NCI-H2029 (cell line): Measurements from ENCODE around the gene SFT2D2.
A peak's percentile ranks its signal among the peaks of the same experiment; 100 is the strongest.
"Not testable (repeated sequence)": the region's sequence is repeated elsewhere in the genome, so short reads cannot be mapped to it uniquely, and the experiment has no call there.

ENCODE experiments used
- DNase-seq: peaks from one replicate; lab custom pipeline; 2025; lab: John Stamatoyannopoulos, UW

SFT2D2 gene

GRCh38 chr1:168225476-168226190, at the start of gene SFT2D2:
TSS of gene SFT2D2 (plus strand) at chr1:168226004. CDS start at chr1:168226080, 76 bp downstream.
- DNase-seq = peak; percentile 42

DNA sequence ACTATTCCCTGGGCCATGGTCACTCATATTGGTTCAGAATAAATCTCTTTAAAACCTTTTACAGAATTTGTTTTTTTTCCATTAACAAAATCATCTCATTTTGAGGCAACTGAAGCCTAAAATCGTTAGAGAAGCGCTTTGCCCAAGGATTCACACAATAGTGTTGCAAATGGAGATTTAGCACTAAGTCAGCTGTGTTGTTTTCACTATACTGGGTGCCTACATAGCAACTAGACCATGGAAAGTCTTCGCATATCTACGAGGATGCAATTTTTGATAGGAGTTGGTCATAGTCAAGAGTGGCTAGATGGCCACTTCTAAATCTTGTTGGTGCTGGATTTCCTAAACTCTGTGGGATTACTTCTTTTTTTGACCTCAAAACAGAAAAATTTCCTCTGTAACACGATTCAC, 47.6 kb upstream of the SFT2D2 start:
- DNase-seq = no peak

GRCh38 chr1:168178638-168179437, 47.0 kb upstream of the SFT2D2 start, which contains the start of gene TIPRL:
TSS of gene TIPRL (plus strand) at chr1:168178962. CDS start at chr1:168179078, 116 bp downstream.
- peak; percentile 94 for DNase-seq

DNA sequence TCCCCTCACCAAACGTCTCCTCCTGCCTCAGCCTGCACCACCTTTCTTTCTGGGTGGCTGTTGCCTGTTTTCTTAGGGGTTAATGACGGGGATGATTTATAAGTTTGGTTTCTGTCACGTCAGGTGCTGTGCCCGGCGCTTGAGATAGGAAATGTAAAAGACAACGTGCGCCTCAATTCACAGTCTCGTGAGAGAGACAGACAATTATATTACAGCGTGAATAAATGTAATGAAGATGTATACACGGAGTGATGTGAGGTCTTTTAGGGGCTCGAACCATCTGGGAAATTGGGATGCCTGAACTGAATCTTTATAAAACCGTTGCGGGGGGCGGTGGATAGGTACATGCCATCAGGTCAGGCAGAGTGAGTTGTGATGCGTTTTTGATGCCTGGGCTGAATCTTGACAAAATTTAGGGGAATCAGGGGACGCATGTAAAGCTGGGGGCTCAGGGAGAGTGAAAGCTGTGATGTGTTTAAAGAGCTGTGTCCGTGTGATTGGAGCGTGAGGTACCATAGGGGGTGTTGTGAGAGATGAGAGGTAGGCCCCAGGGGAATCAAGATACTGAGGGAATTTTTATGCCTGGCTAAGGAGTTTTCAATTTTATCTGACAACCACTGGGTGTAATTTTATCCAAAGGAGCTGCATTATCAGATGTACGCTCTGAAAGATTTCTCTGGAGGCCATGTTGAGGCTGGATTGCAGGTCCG, 46.2 kb upstream of the SFT2D2 start:
- no peak for DNase-seq

DNA sequence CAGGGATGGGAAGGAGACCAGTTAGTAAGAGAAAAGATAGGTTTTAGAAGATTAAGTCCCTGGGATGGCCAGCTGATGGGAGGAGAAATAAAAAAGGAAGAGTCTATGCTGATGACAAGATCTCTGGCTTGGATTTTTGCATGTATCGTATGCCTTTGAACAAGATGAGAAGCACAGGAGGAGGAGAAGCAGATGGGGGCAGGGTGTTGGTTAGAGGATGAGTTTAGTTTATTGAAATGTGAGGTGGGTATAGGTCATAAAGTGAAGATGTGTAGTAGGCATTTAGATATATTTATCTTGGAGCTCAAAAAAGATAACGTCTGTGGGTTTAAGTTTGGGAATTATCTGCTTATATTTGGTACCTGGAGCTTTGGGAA, 45.7 kb upstream of the SFT2D2 start:
- DNase-seq = no peak

DNA sequence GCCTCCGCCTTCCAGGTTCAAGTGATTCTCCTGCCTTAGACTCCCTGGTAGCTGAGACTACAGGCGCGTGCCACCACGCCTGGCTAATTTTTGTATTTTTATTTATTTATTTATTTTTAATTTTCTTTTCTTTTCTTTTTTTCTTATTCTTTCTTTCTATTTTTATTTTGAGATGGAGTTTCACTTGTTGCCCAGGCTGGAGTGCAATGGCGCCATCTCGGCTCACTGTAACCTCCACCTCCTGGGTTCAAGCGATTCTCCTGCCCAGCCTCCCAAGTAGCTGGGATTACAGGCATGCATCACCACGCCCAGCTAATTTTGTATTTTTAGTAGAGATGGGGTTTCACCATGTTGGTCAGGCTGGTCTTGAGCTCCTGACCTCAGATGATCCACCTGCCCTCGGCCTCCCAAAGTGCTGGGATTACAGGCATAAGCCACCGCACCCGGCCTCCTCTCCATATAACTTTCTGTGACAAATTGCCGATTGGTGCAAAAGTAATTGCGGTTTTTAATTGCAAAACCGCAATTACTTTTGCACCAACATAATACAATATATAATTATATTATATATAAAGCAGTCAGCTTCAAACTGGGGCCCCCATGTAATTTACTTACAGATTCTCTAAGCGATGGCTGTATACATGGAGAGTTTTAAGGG, 44.6 kb upstream of the SFT2D2 start:
- not testable (repeated sequence) for DNase-seq

DNA sequence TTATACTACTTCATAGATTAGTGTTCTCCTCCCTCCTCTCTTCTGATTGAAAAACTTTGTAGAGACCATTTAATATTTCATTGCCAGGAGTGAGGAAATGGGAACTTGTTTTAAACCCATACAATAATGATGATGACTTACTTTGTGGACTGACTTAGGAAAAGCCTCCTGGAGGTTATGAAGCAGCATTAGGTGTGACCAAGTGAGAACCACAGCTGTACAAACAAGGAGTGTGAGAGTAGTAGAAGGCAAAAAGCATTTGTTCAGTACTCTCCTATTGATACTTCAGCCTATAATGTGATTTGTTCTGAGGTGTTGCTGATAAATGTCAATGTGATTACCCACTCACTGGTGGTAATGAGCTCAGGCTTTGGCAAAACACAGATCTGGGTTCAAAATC, 38.6 kb upstream of the SFT2D2 start:
- DNase-seq = no peak

DNA sequence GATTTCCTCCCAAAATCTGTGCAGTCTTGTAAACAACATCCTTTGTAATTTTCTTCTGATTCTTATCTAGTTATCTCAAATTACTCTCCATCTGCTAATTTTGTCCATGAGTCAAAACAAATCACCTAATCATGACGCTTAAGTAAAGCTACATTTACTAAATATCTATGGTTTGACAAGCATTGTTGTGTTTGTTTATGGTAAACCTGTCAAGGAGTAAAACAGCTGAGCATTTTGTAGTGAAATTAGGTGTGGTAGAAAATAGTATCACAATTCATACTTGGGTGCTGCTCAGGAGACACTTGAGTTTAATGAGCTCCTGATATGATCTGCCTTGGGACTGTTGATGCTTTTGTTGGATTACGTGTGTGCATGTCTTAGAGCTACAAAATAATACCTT, 35.4 kb upstream of the SFT2D2 start:
- DNase-seq = no peak

DNA sequence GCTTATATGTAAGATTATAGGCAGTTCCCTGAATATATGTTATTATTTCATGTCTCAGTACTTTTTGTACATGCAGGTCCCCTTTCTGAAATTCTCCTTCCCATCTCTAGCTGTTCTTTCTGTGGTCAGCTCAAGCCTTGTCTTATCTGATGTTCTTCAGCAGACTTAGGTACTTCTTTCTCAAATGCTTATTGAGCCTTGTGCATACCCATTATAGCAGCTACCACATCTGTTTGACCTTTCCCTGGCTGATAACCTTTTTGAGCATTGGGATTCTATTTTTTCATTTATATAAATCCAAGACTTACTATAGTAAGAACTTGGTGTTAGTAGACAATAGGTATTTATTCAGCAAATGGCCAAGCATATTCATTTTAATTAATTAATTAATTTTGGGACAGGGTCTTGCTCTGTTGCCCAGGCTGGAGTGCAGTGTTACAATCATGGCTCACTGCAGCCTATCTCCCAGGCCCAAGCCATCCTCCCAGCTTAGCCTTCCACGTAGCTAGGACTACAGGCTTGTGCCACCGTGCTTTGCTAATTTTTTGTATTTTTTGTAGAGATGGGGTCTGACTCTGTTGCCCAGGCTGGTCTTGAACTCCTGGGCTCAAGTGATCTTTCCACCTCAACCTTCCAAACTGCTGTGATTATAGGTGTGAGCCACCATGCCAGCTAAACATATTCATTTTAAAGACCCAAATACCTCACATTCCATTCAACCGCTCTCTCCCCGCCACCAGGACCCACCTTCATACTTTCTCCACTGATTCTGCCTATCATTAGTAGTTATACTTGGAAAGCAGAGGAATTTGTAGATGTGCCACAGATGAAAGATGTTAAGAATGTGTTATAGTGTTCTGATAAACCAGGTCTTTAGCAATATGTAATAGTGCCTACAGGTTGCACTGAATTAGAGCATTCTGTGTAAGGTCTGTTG, 30.3 kb upstream of the SFT2D2 start:
- no peak for DNase-seq

GRCh38 chr1:168199056-168199455, 26.7 kb upstream of the SFT2D2 start:
- DNase-seq = no peak

- no peak for DNase-seq
These were observed 22.7 kb upstream of the SFT2D2 start for GRCh38 chr1:168202941-168203654.

- no peak for DNase-seq
These were observed 19.7 kb upstream of the SFT2D2 start for GRCh38 chr1:168206111-168206510.

GRCh38 chr1:168207673-168208072, 18.1 kb upstream of the SFT2D2 start:
- not testable (repeated sequence) for DNase-seq

- no peak for DNase-seq
These were observed 15.5 kb upstream of the SFT2D2 start for GRCh38 chr1:168210312-168210711.

- no peak for DNase-seq
These were observed 12.5 kb upstream of the SFT2D2 start for GRCh38 chr1:168213349-168213748.

GRCh38 chr1:168216171-168216570, 9.6 kb upstream of the SFT2D2 start:
- DNase-seq = no peak

DNA sequence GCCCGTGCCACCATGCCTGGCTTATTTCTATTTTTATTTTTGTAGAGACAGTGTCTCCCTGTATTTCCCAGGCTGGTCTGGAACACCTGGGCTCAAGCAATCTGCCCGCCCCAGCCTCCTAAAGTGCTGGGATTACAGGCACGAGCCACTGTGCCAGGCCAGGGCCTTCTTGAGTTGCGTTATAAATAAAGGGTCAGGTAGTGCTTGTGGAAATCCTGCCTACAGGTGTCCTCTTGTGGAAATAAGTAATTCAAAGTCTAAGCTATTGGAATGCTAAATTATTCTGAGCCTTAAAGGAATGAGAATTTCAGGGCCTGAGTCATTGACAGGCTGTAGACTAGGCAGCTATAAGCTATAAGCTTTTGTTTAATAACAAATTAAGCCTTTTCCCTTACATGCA, 8.1 kb upstream of the SFT2D2 start:
- no peak for DNase-seq

DNA sequence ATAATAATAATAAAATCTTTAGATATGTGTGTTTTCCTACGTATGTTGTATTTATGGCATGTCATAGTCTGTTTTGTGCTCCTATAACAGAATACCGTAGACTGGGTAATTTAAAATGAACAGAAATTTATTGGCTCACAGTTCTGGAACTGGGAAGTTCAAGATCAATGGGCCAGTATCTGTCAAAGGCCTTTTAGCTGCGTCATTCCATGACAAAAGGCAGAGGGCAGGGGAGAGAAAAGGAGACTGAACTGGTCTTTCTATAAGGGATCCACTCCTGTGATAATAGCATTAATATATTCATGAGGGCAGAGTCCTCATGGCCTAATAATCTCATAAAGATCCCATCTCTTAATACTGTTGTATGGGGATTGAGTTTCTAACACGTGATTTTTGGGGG, 7.1 kb upstream of the SFT2D2 start:
- DNase-seq = no peak

GRCh38 chr1:168220470-168220871, 5.3 kb upstream of the SFT2D2 start:
- no peak for DNase-seq

DNA sequence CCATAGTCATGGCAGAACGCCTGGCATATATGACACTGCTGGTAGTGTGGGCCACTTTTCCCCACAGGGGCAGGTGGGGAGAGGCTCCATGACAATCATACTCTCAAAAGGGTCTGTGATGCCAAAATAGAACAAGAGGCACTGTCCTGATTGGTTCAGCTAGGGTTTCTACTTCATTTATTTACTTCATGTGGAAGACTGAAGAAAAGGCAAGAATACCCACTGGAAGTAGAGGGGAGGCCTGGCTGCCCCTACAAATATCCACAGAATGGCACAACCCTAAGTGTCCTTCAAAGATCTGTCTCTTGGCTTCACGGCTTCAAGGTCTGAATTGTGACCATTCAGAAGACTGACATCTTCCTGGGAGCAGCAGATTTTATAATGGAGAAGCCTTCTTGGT, 4.5 kb upstream of the SFT2D2 start:
- no peak for DNase-seq
